MM.1S (cell line): ENCODE results near the gene PRKD1.

ENCODE experiments used
- EZH2 ChIP-seq: fragments of 300-600 bp; sonication (generic); optimal IDR thresholded peaks from 2 replicates; pipeline ENCODE3; 2017; ENCODE audit warnings: low read depth, mild to moderate bottlenecking, antibody characterized with exemption, low read length, mixed read lengths
- TF ChIP-seq, protein P1 (sequence below): fragments of 300-600 bp; sonication (generic); IDR thresholded peaks from 2 replicates; pipeline ENCODE4 v1.5.1; 2016; ENCODE audit warnings: antibody characterized with exemption, low read length, mixed read lengths

GRCh38 chr14:29576927-29577326 lies 350.7 kb downstream of the PRKD1 start:
- TF ChIP-seq, protein P1, sequence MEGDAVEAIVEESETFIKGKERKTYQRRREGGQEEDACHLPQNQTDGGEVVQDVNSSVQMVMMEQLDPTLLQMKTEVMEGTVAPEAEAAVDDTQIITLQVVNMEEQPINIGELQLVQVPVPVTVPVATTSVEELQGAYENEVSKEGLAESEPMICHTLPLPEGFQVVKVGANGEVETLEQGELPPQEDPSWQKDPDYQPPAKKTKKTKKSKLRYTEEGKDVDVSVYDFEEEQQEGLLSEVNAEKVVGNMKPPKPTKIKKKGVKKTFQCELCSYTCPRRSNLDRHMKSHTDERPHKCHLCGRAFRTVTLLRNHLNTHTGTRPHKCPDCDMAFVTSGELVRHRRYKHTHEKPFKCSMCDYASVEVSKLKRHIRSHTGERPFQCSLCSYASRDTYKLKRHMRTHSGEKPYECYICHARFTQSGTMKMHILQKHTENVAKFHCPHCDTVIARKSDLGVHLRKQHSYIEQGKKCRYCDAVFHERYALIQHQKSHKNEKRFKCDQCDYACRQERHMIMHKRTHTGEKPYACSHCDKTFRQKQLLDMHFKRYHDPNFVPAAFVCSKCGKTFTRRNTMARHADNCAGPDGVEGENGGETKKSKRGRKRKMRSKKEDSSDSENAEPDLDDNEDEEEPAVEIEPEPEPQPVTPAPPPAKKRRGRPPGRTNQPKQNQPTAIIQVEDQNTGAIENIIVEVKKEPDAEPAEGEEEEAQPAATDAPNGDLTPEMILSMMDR, result no peak
- no peak for TF ChIP-seq EZH2
